GM10847 (cell line): ENCODE measurements around the gene FOXI2.

Source experiments
- POLR2A ChIP-seq: IDR thresholded peaks from 2 replicates; pipeline ENCODE4 v1.6.1; 2011; ENCODE audit not compliant: insufficient read length; ENCODE audit errors: extremely low read depth

FOXI2 gene

DNA sequence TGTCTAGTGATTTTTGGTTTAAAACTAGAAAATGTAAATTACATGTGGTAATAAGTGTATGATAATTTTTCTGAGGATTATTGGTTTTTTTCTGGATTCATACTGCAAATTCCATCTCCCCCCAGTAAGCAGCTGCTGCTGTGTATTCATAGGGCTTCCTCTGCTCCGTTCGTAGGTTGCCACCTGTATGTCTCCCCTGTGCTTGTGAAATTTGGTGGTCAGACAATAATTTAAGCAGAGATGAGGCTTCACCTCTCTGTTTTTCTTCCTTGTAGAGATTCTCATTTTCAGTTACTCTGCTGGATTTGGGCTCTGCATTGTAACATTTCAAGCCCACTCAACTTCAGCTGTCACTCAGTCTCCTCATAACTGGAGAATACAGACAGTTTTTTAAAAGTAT lies 50.9 kb downstream of the FOXI2 start:
- TF ChIP-seq POLR2A = no peak

DNA sequence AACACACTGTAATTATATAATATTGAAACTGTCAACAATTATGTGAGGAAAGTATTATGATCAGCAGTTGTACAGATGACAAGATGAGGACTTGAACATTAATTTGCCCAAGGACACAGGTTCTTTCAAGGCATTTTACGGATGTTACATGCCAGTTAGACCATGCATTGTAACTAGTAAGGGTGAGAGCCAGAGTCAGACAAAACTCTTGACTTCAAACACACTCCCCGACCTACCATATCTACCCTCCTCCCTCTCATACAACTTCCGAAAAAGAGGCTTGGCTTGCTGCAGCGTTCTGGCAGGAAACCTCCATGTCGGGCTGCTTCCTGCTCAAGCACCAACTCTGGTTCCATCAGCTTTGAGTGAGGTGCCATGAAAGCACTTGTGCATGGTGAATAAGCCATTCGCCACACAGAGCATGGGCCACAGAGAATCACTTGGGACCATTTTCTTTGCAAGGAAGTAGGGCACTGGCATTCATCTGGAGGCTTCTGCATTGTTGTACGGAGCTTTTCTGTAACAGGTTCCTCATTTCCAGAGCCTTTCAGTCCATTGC lies 53.2 kb downstream of the FOXI2 start:
- no peak for TF ChIP-seq POLR2A
